ENCODE measurements around the gene LEPROT.

The LEPROT gene

DNA sequence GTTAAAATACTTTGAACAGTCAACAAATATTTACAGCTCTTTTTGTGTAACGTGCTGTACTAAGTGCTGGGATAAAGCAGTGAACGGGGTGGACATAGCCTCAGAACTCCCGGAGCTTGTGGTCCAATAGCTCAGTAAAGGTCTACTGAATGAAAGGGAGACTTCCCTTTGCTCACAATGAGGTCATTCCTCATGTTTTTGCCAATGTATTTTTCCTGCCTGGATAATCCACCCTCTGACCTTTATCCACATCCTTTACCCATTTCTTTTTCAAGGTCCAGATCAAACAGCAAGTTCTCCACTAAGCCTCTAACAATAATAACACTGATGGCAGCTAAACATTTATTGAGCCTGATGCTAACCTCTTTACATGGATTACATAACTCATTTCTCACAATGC lies 55.9 kb downstream of the LEPROT start:
- TF ChIP-seq, protein P1, sequence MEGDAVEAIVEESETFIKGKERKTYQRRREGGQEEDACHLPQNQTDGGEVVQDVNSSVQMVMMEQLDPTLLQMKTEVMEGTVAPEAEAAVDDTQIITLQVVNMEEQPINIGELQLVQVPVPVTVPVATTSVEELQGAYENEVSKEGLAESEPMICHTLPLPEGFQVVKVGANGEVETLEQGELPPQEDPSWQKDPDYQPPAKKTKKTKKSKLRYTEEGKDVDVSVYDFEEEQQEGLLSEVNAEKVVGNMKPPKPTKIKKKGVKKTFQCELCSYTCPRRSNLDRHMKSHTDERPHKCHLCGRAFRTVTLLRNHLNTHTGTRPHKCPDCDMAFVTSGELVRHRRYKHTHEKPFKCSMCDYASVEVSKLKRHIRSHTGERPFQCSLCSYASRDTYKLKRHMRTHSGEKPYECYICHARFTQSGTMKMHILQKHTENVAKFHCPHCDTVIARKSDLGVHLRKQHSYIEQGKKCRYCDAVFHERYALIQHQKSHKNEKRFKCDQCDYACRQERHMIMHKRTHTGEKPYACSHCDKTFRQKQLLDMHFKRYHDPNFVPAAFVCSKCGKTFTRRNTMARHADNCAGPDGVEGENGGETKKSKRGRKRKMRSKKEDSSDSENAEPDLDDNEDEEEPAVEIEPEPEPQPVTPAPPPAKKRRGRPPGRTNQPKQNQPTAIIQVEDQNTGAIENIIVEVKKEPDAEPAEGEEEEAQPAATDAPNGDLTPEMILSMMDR (IDR thresholded peaks at IDR 0.05; ENCODE audit: low read depth, low read length) = no peak
- DNase-seq (ENCODE audit: low read depth, low spot score) = no peak
- no peak overlapping the region for H3K4me3 ChIP-seq (ENCODE audit: low read depth, low read length)
- in situ Hi-C loops (cut with HindIII; ENCODE audit: low sequenced_read_pairs) = no loop called here

GRCh38 chr1:65477414-65478378 lies 57.2 kb downstream of the LEPROT start:
- no peak for DNase-seq (ENCODE audit: low read depth, low spot score)
- in situ Hi-C loops (cut with HindIII; ENCODE audit: low sequenced_read_pairs) = no loop called here

GRCh38 chr1:65478379-65479026 lies 58.0 kb downstream of the LEPROT start:
- TF ChIP-seq, protein P1 (IDR thresholded peaks at IDR 0.05; ENCODE audit: low read depth, low read length) = no peak
- in situ Hi-C loops (cut with HindIII; ENCODE audit: low sequenced_read_pairs) = no loop called here
- no peak overlapping the region for H3K4me3 ChIP-seq (ENCODE audit: low read depth, low read length)
- DNase-seq (ENCODE audit: low read depth, low spot score) = peak; percentile 37

More at GRCh38 chr1:65477414-65478378, 57.2 kb downstream of the LEPROT start:
- TF ChIP-seq, protein P1 (IDR thresholded peaks at IDR 0.05; ENCODE audit: low read depth, low read length) = no peak
- H3K4me3 ChIP-seq (ENCODE audit: low read depth, low read length) = no peak overlapping the region

DNA sequence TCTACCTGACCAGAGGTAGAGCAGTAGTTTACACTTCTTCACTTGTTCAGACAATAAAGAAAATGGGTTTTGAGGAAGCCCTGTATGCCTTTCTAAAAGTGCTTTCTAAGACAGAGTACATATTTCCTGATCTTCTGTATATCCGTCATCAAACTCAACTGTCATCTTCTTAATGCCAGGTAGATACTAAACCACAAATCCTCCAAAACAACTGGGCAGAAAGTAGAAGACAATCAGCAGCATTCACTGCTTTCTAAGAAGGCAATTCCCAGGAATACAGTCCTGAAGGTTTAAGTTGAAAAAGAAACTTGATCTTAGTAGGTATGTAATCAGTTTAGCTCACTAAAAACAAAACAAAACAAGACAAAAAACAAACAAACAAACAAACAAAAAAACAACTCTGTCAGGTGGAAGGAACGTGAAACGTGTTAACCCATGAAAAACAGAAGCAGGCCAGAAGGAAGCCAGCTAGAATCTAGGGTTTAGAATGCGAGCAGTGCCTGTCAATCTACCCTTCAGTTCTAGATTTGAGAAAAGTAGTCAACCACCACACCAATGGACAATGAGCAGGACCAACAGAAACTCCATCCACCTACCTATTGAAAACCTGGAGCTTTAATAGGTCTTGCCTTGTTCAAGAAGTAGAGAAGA lies 59.2 kb downstream of the LEPROT start:
- TF ChIP-seq, protein P1 (IDR thresholded peaks at IDR 0.05; ENCODE audit: low read depth, low read length) = no peak
- in situ Hi-C loops (cut with HindIII; ENCODE audit: low sequenced_read_pairs) = no loop called here
- DNase-seq (ENCODE audit: low read depth, low spot score) = no peak
- no peak overlapping the region for H3K4me3 ChIP-seq (ENCODE audit: low read depth, low read length)

DNA sequence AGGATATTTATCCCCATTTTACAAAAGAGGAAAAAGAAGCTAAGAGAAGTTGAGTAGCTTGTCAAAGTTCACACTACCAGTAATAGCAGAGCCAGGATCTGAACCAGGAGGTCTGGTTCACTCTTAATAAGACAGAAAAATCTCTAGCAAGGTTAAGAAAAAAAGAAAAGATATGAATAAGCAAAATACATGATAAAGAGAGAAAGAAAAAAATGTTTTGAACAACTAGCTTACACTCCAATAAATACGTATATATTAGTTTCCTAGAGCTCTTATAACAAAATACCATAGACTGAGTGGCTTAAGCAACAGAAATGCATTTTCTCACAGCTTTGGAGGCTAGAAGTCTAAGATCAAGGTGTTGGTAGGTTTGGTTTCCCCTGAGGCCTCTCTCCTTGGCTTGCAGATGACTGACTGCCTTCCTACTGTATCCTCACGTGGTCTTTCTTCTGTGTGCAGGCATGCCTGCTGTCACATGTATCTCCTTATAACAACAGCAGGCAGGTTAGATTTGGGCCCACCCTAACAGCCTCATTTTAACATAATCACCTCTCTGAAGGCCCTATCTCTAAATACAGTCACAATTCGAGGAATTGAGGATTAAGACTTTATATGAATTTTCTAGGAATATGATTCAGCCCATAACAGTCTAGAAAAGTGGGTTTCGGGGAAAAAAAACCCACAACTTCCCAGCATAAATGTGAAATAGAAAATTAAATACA lies 60.4 kb downstream of the LEPROT start:
- in situ Hi-C loops (cut with HindIII; ENCODE audit: low sequenced_read_pairs) = no loop called here
- DNase-seq (ENCODE audit: low read depth, low spot score) = no peak
- TF ChIP-seq, protein P1 (IDR thresholded peaks at IDR 0.05; ENCODE audit: low read depth, low read length) = no peak
- no peak overlapping the region for H3K4me3 ChIP-seq (ENCODE audit: low read depth, low read length)

All from astrocyte of the spinal cord (primary cell).